GM19467 (cell line): Measurements from ENCODE around the gene TCF19.
A peak's percentile ranks its signal among the peaks of the same experiment; 100 is the strongest.

Experiments
- ATAC-seq: cut with Tn5 transposase; IDR thresholded peaks from one replicate; pipeline ENCODE4 v1.9.1; 2021; ENCODE audit warnings: mild to moderate bottlenecking, moderate library complexity; ENCODE audit not compliant: unreplicated experiment

TCF19 gene

GRCh38 chr6:31202259-31203166, 44.1 kb downstream of the TCF19 start:
- no peak for ATAC-seq

DNA sequence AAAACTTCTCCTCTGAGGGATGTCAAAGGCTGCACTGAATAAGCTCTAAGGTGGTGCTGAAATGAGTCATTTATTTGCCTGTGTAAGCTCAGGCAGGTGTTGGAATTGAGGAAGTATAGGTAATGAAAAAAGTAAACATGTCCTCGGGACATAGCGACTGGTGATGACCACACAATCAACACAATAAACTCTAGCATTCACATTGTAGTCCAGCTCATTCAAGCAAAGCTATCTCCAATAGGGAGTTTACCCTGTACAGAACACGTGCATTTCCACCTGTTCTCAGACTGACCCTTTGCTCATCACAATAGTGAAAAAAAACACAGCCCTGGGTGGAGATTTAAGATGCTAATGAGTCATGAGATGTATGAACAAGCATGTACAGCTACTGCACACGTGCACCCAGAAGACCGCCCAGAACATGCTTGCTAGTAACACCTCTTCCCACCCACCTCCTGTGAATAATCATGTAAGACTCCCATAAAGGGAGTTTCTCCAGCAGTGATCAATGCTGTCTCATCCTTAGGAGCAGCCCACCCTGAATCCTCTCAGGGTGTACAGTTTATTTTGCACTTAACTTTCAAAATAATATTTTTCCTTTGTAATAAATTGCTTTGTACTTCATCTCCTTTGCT, 45.1 kb downstream of the TCF19 start:
- peak; percentile 45 for ATAC-seq

- no peak for ATAC-seq
These were observed 46.4 kb downstream of the TCF19 start for GRCh38 chr6:31204751-31205145.

- no peak for ATAC-seq
These were observed 47.2 kb downstream of the TCF19 start for GRCh38 chr6:31205638-31206037.

DNA sequence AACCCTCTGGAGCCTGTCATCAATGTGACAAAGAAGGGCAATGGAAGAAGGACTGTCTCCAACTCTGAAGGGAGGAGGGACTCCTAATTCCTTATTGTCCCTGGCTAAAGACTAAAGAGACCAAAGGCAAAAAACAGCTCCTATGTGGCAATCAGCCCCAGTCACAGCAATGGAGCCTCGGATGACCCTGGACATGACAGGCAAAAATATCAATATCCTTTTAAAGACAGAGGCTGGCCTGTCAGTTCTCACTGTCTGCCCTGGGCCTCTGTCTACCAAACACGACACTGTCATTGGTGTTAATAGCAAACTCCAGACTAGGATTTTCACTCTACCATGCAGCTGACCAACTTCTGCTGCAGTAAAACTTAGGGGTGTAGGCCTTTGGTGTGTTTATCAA, 50.1 kb downstream of the TCF19 start:
- no peak for ATAC-seq

GRCh38 chr6:31209137-31209536, 50.7 kb downstream of the TCF19 start:
- ATAC-seq = no peak

DNA sequence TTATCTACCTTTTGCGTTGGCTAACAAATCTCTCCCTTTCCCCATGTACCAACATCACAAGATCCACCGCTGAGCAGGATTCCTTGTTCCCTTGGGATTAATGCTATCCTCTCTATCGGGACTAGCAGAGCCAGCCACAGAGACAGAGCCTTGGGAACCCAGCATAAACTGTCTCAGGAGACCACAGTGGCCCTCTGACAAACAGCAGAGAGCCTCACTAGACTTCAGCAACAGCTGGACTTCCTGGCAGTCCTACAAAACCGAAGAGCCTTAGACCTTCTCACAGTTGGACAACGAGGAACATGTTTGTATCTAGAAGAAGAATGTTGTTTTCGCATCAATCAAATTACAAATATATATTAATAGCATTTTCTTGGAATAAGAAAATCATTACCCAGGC, 51.7 kb downstream of the TCF19 start:
- ATAC-seq = no peak

GRCh38 chr6:31210741-31211532, 52.5 kb downstream of the TCF19 start:
- ATAC-seq = no peak
